ENCODE data around the gene MSMB.
"Not testable (repeated sequence)": the region's sequence is repeated elsewhere in the genome, so short reads cannot be mapped to it uniquely, and the experiment has no call there.

The MSMB gene, protein sequence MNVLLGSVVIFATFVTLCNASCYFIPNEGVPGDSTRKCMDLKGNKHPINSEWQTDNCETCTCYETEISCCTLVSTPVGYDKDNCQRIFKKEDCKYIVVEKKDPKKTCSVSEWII

DNA sequence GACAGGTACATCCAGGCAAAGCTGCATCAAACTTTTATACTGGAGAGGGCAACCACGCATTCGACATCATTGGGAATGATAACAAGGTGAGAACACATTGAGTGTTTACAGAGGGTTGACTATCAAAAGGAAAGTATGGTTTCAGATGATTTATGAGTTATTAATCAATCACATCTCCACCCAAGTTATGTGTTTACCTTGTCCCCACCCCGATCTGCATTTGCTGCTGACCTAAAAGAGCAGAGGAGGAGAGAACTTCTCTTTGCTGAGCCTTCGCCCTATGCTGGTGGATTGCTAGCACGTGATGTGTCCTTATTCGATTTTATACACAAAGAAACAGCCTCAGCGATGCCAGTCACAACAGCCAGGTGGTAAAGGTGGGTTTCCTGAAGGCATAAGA lies at the start of gene MSMB:
Gene MSMB, minus strand, starts transcription at position 9 of the 400 bp plus-strand sequence. CDS start 32 bp downstream, outside the sequence.
- no peak for DNase-seq

DNA sequence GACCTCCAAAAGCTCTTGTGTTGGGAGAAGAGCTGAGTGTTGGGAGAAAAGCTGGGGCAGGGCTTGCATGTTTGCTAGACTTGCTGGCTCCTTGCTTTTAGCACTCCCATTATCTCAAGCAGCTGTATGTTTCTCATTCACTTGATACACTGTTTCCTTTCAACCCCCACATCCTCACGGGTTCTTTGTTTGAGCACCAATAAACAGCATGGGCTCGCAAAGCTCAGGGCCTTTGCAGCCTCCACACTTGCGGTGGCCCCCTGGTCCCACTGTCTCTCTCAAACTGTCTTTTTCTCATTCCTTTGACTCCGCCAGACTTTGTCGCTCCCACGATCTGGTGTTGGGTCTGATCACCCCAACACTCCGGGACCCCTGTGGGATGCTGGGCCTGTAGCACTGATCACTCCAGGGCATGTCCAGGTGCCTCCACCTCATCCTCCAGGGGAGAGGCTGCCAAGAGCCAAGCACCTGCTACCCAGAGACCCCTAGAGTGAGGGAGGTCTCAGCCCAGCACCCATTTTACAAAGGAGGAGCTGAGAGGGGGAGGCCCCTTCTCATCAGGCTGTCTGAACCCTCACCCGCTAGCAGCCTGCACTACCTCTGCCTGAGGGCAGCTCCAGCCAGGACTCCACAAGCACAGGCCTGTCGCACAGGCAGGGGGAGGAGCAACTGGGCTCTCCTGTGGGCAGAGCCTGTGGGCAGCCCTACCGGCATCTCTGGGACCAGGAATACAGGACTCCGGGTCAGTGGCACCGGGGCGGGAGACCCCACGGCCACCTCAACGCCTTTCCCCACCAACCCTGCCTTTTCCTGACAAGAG lies 49.1 kb upstream of the MSMB start:
- no peak for DNase-seq

DNA sequence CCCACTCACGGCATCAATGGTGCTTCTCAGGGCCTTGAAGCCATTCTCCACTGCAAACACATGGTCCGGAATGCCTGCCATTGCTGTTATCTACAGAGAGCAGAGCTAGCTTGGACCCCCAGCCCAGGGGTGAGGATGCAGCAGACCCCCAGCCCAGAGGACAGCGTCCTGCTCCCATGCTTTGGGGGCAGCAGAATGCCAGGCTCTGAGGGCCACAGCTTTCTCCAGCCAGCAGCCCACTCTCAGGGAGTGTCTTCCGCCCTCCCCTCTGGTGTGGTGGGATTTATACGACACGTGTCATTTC lies 48.1 kb upstream of the MSMB start:
- DNase-seq: no peak

DNA sequence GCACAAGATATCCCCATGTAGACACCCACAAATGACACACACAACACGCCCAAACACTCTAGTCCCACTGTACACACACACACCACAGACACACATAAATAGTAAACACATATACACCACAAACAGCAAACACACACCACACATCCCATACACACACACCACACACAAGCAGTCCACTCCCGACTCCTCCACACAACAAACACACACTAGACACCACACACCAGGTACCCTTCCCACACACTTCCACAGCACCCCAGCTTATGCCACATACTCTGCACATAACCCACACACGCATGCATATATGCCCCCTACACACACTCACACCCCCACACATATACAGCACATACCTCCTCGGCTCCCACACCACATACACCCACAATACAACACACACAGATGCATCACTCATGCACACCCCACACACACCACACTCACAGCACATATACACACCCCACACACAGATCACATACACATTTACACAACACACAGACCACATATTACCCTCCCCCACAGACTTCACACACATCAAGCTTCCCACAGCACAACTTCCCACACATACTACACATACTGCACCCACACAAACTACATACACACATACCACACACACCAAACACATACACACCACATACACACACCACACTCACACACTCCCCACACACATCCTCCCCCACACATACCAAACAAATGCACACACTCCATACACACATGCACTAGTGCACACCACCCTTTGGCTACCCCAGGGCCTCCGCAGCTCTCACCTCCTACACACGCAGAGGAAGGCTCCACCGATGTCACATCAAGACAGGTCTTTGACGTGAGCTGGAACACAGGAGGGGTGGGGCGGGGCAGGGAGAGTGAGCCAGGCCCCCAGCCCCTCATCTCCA lies 47.5 kb upstream of the MSMB start:
- not testable (repeated sequence) for DNase-seq

DNA sequence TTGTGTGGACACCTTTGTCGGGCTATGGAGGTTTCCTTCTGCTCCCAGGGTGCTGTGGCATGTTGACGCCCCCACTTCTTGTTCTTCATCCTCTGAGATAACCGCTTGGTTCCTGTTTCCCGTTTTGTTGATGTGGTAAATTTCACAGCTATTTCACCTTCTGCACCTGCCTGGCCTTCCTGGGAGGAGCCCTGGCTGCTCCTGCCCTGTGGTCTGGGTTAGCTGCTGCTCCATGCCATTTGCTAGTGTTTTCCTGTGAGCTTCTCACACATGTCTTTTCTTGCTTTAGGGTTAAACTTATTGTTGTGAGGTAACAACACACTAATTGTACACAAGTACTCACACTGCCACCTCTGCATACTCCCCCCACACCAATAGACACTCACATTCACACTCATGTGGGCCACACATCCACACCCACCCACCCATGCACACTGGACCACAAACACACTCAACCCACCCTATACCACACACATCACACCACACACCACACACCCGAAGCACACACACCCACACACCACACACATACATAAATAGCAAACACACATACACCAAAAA lies 46.5 kb upstream of the MSMB start:
- DNase-seq: peak; percentile 68

DNA sequence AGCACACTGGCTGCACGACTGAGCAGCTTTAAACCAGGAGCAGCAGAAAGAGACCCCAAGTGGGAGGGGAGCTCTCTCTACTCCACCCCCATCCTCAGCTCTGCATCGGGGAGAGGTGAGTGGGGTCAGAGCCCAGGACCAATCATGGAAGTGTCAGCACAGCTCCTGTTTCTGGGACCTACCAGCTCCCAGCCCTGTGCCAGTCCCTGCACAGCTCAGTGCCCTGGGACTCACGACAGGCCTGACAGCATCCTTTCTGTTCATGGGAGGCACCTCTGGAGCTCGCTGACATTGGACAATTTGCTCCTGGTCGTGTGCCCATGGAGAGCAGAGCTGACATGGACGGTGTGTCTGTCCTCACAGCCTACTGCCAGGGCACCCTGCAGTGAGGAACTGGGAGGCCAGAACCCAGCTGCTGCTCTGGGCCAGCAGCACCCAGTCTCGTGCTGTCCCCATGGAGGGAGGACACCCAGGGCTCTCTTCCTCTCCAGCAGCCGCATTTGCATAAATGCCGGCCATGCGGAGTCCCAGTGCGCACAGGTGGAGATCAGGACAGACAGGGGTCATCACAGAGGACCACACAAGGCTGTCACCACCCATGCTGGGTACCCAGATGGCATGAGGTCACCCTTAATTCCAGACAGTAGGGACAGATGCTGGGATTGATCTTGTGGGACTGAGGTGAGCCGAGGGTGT lies 45.9 kb upstream of the MSMB start:
- DNase-seq: no peak

DNA sequence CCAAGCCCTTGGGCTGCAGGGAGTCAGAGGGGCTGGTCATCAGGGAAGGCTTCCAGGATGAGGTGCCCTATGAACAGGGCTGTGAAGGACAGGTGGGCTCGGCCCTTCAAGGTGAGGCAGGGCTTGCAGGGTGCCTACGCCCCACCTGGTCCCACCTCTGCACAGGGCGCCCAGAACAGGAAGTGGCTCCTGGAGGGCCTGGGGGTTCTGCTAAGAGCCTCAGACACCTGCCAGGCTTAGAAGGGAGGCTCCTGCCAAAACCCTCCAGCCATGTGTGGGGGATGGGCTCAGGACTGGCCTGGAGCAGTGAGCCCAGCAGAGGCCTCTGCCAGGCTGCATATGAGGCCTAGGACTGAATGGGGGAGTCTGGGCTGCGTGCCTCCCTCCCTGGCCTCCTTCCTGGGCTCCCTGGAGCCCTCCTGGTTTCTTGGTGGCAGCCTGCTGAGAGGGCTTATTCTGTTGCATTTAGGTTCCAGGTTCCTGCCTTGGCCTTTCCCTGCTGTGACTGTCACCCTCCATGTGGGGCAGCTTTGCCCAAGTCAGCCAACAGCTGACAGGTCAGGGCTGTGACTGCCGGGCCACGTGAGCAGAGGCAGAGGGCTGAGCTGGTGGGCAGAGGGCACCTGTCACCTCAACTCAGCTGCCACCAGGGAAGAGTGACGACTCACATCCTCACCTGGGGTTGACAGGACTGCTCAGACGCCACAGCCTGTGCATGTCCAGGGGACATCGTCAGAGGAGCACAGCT lies 45.2 kb upstream of the MSMB start:
- DNase-seq: peak; percentile 35

DNA sequence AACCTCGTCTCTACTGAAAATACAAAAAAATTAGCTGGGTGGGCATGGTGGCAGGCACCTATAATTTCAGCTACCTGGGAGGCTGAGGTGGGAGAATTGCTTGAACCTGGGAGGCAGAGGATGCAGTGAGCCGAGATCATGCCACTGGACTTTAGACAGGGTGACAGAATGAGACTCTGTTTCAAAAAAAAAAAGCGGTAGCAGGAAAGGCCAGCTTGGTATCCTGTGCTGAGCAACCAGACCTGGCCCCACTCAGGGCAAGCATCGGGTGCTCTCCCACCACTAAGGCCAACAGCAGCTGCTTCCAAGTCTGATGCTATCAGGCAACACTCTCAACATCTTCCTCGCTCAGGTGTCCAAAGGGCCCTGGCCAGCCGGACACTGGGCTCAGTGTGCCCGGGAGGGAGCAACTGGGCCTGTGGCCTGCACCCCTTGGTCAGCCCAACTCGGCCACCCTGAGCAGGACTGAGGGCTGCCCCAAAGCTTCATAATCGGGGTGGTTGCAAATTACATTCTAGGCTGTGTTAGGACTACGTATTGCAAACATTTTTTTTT lies 44.3 kb upstream of the MSMB start:
- DNase-seq: no peak

DNA sequence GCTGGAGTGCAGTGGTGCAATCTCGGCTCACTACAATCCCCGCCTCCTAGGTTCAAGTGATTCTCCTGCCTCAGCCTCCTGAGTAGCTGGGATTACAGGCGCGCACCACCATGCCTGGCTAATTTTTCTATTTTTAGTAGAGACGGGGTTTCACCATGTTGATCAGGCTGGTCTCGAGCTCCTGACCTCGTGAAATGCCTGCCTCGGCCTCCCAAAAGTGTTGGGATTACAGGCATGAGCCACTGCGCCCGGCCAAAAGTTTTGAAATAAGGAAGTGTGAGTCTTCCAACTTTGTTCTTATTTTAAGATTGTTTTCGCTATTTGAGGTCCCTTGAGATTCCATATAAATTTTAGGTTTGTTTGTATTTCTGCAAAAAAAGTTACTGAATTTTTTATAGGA lies 41.3 kb upstream of the MSMB start:
- DNase-seq: not testable (repeated sequence)

DNA sequence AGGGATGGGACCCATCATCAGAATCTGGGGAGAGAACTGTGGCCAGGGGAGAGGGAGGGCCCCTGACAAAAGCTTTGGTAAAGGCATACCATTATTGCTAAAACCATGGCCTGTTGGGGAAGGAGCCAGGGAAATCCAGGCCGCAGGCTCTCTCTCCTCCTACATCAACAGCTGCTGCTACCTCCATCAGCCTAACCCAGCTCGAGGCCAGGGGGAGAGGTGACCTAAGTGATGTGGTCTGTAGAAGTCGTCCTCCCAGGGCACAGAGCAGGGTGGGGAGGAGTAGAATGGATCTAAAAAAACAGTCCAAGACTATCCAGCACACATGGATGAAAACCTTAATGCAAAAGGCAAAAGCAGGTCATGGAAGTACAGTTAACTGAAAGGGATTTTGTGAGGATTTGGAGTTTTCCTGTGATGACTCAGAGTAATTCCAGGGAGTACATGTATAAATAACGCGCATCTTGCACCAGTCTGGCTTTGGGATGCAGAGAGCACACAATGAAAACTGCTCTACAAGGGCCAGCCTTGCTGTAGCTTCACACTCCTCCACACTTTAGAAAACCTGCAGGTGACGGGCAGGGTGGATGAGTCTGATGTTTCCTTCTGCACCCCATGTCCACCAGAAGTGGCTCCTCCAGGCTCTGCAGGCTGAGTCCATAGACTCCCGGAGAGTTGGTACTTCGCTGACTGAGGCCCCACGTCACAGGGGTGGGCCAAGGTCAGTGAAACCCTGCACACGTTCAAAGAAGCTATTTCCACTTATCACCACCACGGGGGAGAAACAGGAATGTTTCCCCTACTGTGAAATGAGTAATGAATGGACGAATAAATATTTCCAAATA lies 38.5 kb upstream of the MSMB start:
- DNase-seq: no peak

DNA sequence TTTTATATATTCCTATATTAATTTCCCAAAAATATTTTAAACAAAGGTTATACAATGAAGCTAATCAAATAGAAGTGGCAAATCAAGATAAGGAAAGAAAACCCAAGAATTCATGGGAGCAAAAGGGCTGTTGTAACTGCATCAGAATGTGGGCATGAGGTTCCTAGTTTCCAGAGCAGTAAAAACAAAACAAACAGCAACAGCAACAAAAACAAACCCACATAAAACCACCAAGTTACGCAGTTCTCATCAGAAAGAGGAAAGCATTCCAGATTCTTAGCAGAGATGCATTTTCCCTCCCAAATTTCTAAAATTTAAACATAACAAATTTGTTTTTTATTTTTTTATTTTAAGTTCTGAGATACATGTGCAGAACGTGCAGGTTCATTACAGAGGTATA lies 34.8 kb upstream of the MSMB start:
- no peak for DNase-seq

DNA sequence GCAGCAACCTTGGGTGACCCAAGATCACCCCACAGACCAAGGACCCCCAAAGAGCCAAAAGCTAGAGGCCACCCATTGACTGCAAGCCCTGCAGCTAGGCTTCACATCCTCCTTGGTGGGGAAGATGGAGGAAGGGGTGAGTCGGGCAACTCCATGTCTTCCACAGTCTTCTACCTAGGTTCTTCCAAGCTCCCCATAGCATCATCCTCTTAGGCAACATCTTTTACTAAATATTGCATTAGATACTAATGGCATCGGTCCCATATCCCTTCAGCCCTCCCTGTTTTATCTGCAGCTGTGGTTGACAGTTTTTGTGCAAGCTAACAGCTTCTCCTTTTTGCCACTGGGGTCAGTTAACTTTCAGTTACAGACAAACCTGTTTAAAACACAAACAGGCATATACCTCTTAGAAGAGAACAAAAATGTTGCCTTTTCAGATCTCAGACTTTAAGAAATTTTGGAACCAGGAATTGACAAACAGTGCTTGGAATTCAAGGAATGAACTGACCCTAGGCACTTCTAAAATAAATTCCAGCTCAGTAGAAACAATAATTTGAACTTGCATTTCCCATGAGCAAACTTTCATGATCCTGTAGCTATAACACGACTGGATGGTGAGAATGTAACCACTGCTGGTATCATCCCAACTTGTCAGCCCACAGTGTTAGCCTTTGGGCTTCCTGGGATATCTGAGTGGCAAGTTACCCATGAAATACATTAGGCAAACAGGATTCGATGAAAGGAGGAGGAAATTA lies 33.9 kb upstream of the MSMB start:
- no peak for DNase-seq

DNA sequence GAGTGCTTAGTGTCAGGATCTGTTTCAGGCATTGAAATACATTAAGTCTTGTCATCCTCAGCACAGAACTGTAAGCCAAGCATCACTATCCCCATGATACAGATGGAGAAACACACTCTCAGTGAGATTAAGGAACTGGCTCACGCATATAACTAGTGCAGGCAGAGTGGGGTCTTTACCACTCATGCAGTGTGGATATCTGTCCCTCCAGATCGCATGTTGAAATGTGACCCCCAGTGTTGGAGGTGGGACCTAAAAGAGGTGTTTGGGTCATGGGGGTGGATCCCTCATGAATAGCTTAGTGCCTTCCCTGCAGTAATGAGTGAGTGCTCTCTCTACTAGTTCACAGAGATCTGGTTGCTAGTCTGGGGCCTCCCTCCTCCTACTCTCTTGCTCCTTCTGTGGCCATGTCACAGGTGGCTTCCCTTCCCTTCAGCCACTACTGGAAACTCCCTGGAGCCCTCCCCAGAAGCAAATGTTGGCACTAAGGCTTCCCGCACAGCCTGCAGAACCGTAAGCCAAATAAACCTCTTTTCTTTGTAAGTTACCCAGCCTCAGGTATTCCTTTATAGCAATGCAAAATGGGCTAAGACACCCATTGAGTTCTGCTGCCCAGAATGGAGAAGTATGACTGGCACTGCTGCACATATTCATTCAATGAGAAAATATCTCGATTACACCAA lies 31.8 kb upstream of the MSMB start:
- DNase-seq: no peak

DNA sequence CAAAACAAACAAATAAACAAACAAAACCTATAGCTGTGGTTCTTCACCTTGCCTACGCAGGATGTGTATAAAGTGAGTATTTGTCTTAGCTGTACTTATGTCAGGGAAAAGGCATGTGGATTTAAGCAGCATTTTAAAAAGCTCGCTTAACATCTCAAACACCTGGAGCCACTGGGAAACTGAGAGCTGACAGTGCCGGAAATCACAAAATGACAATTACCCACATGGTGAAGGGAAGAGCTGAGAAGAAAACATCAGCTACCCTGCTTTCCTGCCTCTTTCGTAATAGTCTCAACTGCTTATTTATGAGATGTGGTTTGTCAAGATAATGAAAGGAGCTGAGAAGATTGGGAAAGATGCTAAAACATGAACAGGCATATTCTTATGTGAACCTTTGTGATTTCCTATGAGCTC lies 31.1 kb upstream of the MSMB start:
- no peak for DNase-seq

DNA sequence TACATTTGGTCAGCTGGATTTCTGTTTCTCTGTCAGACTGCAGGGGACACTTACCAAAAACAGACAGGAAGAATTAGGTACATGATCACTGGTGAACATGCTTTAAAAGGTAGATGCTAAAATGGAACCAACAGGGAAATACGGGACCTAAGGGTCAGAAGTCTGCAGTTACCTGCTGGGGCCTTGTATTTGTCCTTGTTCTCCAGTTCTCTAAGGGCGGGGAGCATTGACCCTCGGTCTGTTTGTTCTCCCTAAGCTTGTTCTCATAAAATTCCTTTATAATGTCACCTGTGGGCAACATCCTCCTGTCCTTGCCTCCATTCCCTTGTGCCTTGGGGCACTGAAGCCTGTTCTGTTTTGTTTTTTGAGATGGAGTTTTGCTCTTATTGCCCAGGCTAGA lies 29.8 kb upstream of the MSMB start:
- no peak for DNase-seq

DNA sequence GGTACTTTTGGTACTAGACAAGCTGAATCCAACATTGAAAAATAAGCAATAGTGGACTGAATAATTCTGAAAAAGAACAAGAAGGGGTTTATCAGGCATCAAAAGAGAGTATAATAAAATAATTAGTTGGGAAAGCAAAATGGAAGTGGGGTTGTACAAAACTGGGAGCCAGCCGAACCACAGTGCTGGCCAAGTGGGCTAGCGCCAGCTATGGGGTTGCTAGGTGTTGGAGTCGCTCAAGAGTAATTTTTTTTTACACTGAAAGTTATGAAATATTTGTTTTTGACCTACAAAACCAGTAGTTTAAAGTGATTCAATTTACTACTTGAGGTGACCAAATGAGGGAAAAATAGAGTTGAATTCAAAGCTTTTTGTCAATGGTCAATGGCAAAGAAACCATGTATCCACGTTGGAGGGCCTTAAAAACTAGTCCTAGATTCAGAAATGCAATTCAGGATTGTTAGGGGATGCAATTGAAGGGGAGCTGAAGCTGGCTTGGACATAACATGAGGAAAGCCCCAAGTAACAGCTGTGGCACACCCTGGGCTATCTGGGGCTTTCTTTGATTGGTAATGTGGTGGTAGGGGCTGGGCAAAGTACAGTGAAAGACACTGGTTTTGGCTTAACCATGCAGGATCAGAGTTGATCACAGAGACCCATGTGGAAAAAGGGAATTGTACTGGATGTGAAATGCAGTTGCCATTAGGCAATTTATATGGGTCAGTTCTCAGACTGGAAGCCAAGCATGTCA lies 28.3 kb upstream of the MSMB start:
- DNase-seq: no peak

DNA sequence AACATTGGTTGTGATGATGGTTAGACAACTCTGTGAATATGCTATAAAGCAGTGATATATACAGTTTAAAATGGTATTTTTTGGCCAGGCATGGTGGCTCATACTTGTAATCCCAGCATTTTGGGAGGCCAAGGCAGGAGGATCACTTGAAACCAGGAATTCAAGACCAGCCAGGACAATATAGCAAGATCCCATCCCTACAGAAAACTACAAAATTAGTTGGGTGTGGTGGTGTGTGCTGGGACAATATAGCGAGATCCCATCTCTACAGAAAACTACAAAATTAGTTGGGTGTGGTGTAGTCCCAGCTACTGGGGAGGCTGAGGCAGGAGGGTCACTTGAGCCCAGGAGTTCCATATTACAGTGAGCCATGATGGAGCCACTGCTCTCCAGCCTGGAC lies 27.5 kb upstream of the MSMB start:
- no peak for DNase-seq

DNA sequence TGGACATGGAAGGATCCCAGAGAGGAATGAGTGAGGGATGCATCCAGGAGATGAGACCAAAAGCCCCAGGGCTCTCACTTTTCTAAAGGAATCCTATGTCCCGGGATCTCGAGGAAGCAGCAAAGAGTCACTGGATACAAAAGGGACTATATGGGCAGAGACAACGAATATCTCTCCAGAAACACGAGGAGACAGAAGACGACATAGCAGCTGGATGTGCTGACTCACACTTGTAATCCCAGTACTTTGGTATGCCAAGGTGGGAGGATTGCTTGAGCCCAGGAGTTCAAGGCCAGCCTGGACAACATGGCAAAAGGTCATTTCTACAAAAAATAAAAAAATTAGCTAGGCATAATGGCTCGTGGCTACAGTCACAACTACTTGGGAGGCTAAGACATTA lies 24.7 kb upstream of the MSMB start:
- no peak for DNase-seq

All from CD4-positive, alpha-beta T cell treated with Interleukin-21 for 1 hour (primary cell).